Uterus (tissue), 4 donors: ENCODE results near the gene OTOA. TPM values are rescaled to one million over a fixed set of nuclear protein-coding genes. Genes with fewer than 3 reads are reported as not detected.
"Not testable (repeated sequence)": the region's sequence is repeated elsewhere in the genome, so short reads cannot be mapped to it uniquely, and the experiment has no call there.

Experiments used
- DNase-seq, 2 donors: peaks; one replicate each; pipeline ENCODE4 v3.0.0-alpha.2; 2019 to 2020
- H3K27ac ChIP-seq, 2 donors: fragments of 200-600 bp; sonication (generic); 1 replicate in 1 of 2; 2 replicates in 1 of 2; pipeline ENCODE4 v1.5.1; 2016 to 2018
- H3K27me3 ChIP-seq, 2 donors: fragments of 200-600 bp; sonication (generic); one replicate each; pipeline ENCODE4 v1.5.1; 2018 to 2019; ENCODE audit warnings: control low read depth in 1 of 2
- H3K36me3 ChIP-seq, 2 donors: fragments of 200-600 bp; sonication (generic); one replicate each; pipeline ENCODE4 v1.5.1; 2019; ENCODE audit warnings: control low read depth in 1 of 2
- H3K4me1 ChIP-seq, 2 donors: fragments of 200-600 bp; sonication (generic); one replicate each; pipeline ENCODE4 v1.5.1; 2018 to 2019; ENCODE audit warnings: control low read depth in 1 of 2
- H3K4me3 ChIP-seq, 2 donors: fragments of 200-600 bp; sonication (generic); 1 replicate in 1 of 2; 2 replicates in 1 of 2; pipeline ENCODE4 v1.5.1; 2018 to 2019; ENCODE audit warnings: mild to moderate bottlenecking in 1 of 2
- H3K9me3 ChIP-seq, 2 donors: fragments of 200-600 bp; sonication (generic); one replicate each; pipeline ENCODE4 v1.5.1; 2019; ENCODE audit warnings: control low read depth in 1 of 2
- CTCF ChIP-seq, 4 experiments: fragments of 200-600 bp in 2 of 4; fragments of 450-650 bp in 2 of 4; sonication (generic) in 2 of 4; IDR thresholded peaks; one replicate each; pipeline ENCODE4 v1.5.1; 2016 to 2019; ENCODE audit warnings: antibody characterized with exemption in 4 of 4, mild to moderate bottlenecking in 2 of 4, moderate library complexity in 1 of 4
- POLR2A ChIP-seq, 2 donors: fragments of 450-650 bp; IDR thresholded peaks; one replicate each; pipeline ENCODE4 v1.6.1; 2016; ENCODE audit warnings: antibody characterized with exemption in 2 of 2, mild to moderate bottlenecking in 1 of 2, moderate library complexity in 1 of 2
- intact Hi-C: fragments of 100-400 bp; cut with DNase I; formaldehyde crosslinking; loops from one replicate; pipeline ENCODE4 v1.15.1; 2023; ENCODE audit warnings: low total_unique reads
- total RNA-seq, 4 donors: library from RNA; depleted of rRNA in 3 of 4; stranded (reverse); fragments of >200 nt in 3 of 4; gene quantifications; one replicate each; pipeline versions ENCODE4 v1.1.0 to v1.2.4, GENCODE V29; 2014 to 2023
- donor health status: DM: yes; HTN: yes; CAD: no.

Gene OTOA
- total RNA-seq, 4 donors from 2014 or later, result 0.21 to 0.28 TPM; not detected in 2

GRCh38 chr16:21722771-21723455, 59.1 kb downstream of the OTOA start:
- intact Hi-C loops, result no loop called here
- TF ChIP-seq POLR2A (IDR thresholded peaks at IDR 0.05) (no peak), CTCF (IDR thresholded peaks at IDR 0.05) (no peak)

GRCh38 chr16:21723532-21723931, 59.8 kb downstream of the OTOA start:
- no peak for TF ChIP-seq POLR2A (IDR thresholded peaks at IDR 0.05)
- no peak for DNase-seq
- no peaks in the 10 kb centered on the region for H3K4me1 ChIP-seq
- no peak overlapping the region for H3K4me3 ChIP-seq
- H3K27me3 ChIP-seq, result no peaks in the 10 kb centered on the region
- no peaks in the 10 kb centered on the region for H3K9me3 ChIP-seq
- intact Hi-C loops, result no loop called here
- H3K36me3 ChIP-seq, result no peaks in the 10 kb centered on the region
- H3K27ac ChIP-seq, result no peak overlapping the region

More at GRCh38 chr16:21722771-21723455, 59.1 kb downstream of the OTOA start:
- Histone ChIP-seq H3K4me3 (no peak overlapping the region), H3K4me1 (no peaks in the 10 kb centered on the region), H3K27ac (no peak overlapping the region), H3K36me3 (no peaks in the 10 kb centered on the region), H3K9me3 (no peaks in the 10 kb centered on the region), H3K27me3 (no peaks in the 10 kb centered on the region)
- DNase-seq, result no peak

- TF ChIP-seq POLR2A (IDR thresholded peaks at IDR 0.05), result no peak
- TF ChIP-seq CTCF (IDR thresholded peaks at IDR 0.05), result no peak
- H3K27me3 ChIP-seq, result no peaks in the 10 kb centered on the region
- no peak overlapping the region for H3K27ac ChIP-seq
- no peaks in the 10 kb centered on the region for H3K4me1 ChIP-seq
- no peaks in the 10 kb centered on the region for H3K9me3 ChIP-seq
- intact Hi-C loops, result no loop called here
- no peak for DNase-seq
- H3K4me3 ChIP-seq, result no peak overlapping the region
- no peaks in the 10 kb centered on the region for H3K36me3 ChIP-seq
Measured at GRCh38 chr16:21727344-21727743, 63.6 kb downstream of the OTOA start.

- DNase-seq, intact Hi-C loops, H3K9me3 ChIP-seq, H3K4me3 ChIP-seq, H3K4me1 ChIP-seq, H3K36me3 ChIP-seq, H3K27ac ChIP-seq, H3K27me3 ChIP-seq: not testable (repeated sequence)
Measured at GRCh38 chr16:21731233-21731632, 67.5 kb downstream of the OTOA start.

- intact Hi-C loops, H3K9me3 ChIP-seq, H3K36me3 ChIP-seq: not testable (repeated sequence)
Measured at GRCh38 chr16:21740637-21741036, 76.9 kb downstream of the OTOA start.

GRCh38 chr16:21756192-21757079, 92.7 kb downstream of the OTOA start:
- H3K4me3 ChIP-seq, H3K4me1 ChIP-seq, DNase-seq, H3K27ac ChIP-seq, H3K27me3 ChIP-seq, intact Hi-C loops, H3K36me3 ChIP-seq, H3K9me3 ChIP-seq: not testable (repeated sequence)

More at GRCh38 chr16:21740637-21741036, 76.9 kb downstream of the OTOA start:
- DNase-seq, H3K27me3 ChIP-seq, H3K4me3 ChIP-seq, H3K27ac ChIP-seq, H3K4me1 ChIP-seq: not testable (repeated sequence)

- DNase-seq, H3K4me1 ChIP-seq, H3K4me3 ChIP-seq, H3K9me3 ChIP-seq, H3K36me3 ChIP-seq, H3K27me3 ChIP-seq, intact Hi-C loops, H3K27ac ChIP-seq: not testable (repeated sequence)
Measured at GRCh38 chr16:21757080-21757671, 93.4 kb downstream of the OTOA start.

- H3K4me3 ChIP-seq, DNase-seq, H3K9me3 ChIP-seq, H3K36me3 ChIP-seq, intact Hi-C loops, H3K27ac ChIP-seq, H3K27me3 ChIP-seq, H3K4me1 ChIP-seq: not testable (repeated sequence)
Measured at GRCh38 chr16:21768280-21768679, 104.5 kb downstream of the OTOA start.

GRCh38 chr16:21768810-21769209, 105.0 kb downstream of the OTOA start:
- H3K27me3 ChIP-seq, H3K9me3 ChIP-seq, H3K4me3 ChIP-seq, intact Hi-C loops, H3K36me3 ChIP-seq, H3K4me1 ChIP-seq, DNase-seq, H3K27ac ChIP-seq: not testable (repeated sequence)

- H3K9me3 ChIP-seq, DNase-seq, H3K27ac ChIP-seq, H3K27me3 ChIP-seq, intact Hi-C loops, H3K4me3 ChIP-seq, H3K36me3 ChIP-seq, H3K4me1 ChIP-seq: not testable (repeated sequence)
Measured at GRCh38 chr16:21769284-21769683, 105.5 kb downstream of the OTOA start.

GRCh38 chr16:21770584-21770983, 106.8 kb downstream of the OTOA start:
- intact Hi-C loops, H3K9me3 ChIP-seq, H3K4me3 ChIP-seq, H3K4me1 ChIP-seq, H3K36me3 ChIP-seq, H3K27me3 ChIP-seq, H3K27ac ChIP-seq, DNase-seq: not testable (repeated sequence)
